Esophagus muscularis mucosa (tissue), 4 donors: ENCODE measurements around the gene KRTAP5-2.

ENCODE experiments used
- CTCF ChIP-seq, 3 experiments: fragments of 200-600 bp in 2 of 3; fragments of 450-650 bp in 1 of 3; sonication (generic) in 2 of 3; IDR thresholded peaks; one replicate each; pipeline ENCODE4 v1.5.1; 2017 to 2019; ENCODE audit warnings: antibody characterized with exemption in 3 of 3, mild to moderate bottlenecking in 2 of 3, moderate library complexity in 1 of 3
- EP300 ChIP-seq: sonication (generic); formaldehyde crosslinking; IDR thresholded peaks from one replicate; pipeline ENCODE4 v1.6.1; 2017; ENCODE audit warnings: antibody characterized with exemption
- POLR2A ChIP-seq: fragments of 450-650 bp; IDR thresholded peaks from one replicate; pipeline ENCODE4 v1.6.1; 2017; ENCODE audit warnings: antibody characterized with exemption, moderate library complexity, mild to moderate bottlenecking, low read depth
- POLR2AphosphoS5 ChIP-seq, 2 donors: sonication (generic); formaldehyde crosslinking; IDR thresholded peaks; one replicate each; pipeline ENCODE4 v1.6.1; 2017; ENCODE audit warnings: antibody characterized with exemption in 2 of 2

DNA sequence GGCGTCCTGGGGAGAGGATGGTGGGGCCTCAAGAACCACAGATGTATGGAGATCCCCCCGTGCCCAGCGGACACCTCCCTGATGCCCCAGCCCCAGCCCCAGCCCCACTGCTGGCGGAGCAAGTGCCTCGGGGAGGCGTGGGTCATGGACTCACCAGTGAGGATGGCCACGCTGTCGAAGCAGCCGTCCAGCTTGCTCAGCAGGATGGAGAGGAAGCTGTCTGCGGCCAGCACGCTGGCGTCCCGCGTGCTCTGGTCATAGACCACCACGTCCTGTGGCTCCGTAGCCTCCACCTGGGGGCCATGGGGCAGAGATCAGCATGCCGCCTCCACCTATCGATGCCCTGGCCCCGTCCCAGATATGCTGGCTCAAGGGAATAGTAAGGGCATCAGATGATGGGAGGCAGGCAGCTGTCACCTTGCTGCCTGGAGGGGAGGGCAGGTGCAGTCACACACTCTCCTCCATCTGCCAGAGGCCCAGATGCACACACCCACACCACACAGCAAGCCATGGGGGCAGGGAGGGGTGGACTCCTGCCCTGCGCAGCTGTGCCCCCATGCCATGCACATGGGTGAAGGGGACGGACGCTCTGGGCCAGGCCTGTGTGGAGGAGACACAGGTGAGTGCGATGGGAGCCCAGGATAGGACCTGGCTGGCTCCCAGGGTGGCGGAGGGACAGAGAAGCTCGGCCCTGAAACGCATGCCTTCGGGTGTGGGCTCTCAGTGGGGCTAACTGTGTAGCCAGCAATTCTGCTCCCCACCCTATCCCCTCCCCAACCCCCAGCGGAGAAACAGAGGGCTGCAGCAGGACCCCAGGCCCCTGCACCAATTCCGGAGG is 34.2 kb downstream of the KRTAP5-2 start:
- TF ChIP-seq CTCF (IDR thresholded peaks at IDR 0.05) (no peak), POLR2A (no peak), POLR2AphosphoS5 (IDR thresholded peaks at IDR 0.05) (no peak), EP300 (no peak)
